HK-2 (cell line): ENCODE results near the gene EFCC1.
"Not testable (repeated sequence)": the region's sequence is repeated elsewhere in the genome, so short reads cannot be mapped to it uniquely, and the experiment has no call there.

Experiments used
- DNase-seq: peaks from one replicate; pipeline ENCODE4 v3.0.0-alpha.2; 2018; ENCODE audit not compliant: unreplicated experiment

The EFCC1 gene

GRCh38 chr3:129077222-129077621, 76.1 kb downstream of the EFCC1 start:
- DNase-seq = no peak

- no peak for DNase-seq
Observed at GRCh38 chr3:129078510-129078909, 77.4 kb downstream of the EFCC1 start.

GRCh38 chr3:129081503-129081902, 80.4 kb downstream of the EFCC1 start:
- DNase-seq = no peak

GRCh38 chr3:129082026-129082425, 80.9 kb downstream of the EFCC1 start:
- no peak for DNase-seq

- no peak for DNase-seq
Observed at GRCh38 chr3:129084501-129084900, 83.4 kb downstream of the EFCC1 start.

- no peak for DNase-seq
Observed at GRCh38 chr3:129085165-129085715, 84.1 kb downstream of the EFCC1 start.

- DNase-seq = no peak
Observed at GRCh38 chr3:129085818-129086217, 84.7 kb downstream of the EFCC1 start.

GRCh38 chr3:129087138-129087702, 86.1 kb downstream of the EFCC1 start:
- DNase-seq = no peak

- not testable (repeated sequence) for DNase-seq
Observed at GRCh38 chr3:129087904-129088303, 86.8 kb downstream of the EFCC1 start.

GRCh38 chr3:129088312-129088711, 87.2 kb downstream of the EFCC1 start:
- not testable (repeated sequence) for DNase-seq
